ENCODE results near the gene SLC38A8.

The SLC38A8 gene

DNA sequence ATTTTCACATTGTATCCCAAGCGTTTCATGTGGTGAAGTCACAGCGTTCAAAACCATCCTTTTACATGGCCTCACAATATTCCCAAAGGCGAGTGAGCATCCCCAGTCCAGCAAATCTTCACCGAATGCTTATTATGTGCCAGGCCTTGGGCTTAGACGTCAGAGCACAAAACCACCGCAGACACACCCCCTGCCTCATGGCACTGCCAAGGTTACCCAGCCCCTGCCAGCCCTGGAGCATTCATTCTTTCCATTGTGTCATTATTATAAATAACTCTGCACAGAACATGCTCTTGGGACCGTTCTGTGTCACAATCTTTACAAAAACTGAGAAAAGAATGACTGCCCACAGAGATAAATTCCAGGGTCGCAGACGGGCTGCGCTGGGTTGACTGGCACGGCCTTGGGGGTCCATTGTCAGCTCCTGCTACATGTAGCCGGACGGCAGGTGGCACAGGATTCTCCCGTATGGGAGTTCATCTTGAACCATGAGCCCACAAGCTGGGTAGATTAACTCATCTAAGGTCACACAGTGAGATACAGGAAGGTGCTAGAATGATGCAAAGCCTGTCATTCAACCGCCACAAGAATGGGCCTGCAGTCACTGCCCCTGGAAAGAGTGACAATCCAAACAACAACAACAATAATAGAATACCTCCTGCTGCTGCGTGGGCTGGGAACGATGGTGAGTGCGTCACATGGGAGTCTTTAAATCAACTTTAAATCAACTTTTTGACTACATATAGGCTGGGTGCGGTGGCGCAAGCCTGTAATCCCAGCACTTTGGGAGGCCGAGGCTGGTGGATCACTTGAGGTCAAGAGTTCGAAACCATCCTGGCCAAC lies 79.1 kb downstream of the SLC38A8 start:
- no peak for DNase-seq (ENCODE audit: low read depth)
- TF ChIP-seq, protein P1, sequence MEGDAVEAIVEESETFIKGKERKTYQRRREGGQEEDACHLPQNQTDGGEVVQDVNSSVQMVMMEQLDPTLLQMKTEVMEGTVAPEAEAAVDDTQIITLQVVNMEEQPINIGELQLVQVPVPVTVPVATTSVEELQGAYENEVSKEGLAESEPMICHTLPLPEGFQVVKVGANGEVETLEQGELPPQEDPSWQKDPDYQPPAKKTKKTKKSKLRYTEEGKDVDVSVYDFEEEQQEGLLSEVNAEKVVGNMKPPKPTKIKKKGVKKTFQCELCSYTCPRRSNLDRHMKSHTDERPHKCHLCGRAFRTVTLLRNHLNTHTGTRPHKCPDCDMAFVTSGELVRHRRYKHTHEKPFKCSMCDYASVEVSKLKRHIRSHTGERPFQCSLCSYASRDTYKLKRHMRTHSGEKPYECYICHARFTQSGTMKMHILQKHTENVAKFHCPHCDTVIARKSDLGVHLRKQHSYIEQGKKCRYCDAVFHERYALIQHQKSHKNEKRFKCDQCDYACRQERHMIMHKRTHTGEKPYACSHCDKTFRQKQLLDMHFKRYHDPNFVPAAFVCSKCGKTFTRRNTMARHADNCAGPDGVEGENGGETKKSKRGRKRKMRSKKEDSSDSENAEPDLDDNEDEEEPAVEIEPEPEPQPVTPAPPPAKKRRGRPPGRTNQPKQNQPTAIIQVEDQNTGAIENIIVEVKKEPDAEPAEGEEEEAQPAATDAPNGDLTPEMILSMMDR (IDR thresholded peaks at IDR 0.05; ENCODE audit: control insufficient read depth, insufficient read depth, low read depth, low read length, missing control alignments), result no peak

DNA sequence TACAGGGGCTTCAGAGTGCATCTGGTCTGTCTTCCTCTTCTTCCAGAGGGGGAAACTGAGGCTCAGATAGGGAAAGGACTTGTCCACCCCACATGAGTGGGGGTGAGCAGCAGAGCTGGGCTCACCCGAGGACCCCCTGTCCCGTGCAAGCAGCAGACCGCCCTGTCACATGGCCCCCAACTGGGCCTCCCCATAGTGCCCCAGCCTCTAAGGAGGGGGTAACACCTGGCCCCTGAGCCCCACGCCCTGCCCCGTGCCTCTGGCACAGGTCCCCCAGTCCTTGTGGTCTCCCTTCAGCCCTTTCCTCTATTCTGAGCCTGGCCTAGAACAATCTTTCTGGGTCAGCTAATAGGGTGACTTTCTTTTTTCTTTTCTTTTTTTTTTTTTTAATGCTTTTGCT lies 81.0 kb downstream of the SLC38A8 start:
- DNase-seq (ENCODE audit: low read depth), result no peak
- TF ChIP-seq, protein P1 (IDR thresholded peaks at IDR 0.05; ENCODE audit: control insufficient read depth, insufficient read depth, low read depth, low read length, missing control alignments), result no peak
- no peak overlapping the region for H3K4me3 ChIP-seq (ENCODE audit: control insufficient read depth, low read depth, low read length)

More for the DNA sequence above, 79.1 kb downstream of the SLC38A8 start:
- no peak overlapping the region for H3K4me3 ChIP-seq (ENCODE audit: control insufficient read depth, low read depth, low read length)

DNA sequence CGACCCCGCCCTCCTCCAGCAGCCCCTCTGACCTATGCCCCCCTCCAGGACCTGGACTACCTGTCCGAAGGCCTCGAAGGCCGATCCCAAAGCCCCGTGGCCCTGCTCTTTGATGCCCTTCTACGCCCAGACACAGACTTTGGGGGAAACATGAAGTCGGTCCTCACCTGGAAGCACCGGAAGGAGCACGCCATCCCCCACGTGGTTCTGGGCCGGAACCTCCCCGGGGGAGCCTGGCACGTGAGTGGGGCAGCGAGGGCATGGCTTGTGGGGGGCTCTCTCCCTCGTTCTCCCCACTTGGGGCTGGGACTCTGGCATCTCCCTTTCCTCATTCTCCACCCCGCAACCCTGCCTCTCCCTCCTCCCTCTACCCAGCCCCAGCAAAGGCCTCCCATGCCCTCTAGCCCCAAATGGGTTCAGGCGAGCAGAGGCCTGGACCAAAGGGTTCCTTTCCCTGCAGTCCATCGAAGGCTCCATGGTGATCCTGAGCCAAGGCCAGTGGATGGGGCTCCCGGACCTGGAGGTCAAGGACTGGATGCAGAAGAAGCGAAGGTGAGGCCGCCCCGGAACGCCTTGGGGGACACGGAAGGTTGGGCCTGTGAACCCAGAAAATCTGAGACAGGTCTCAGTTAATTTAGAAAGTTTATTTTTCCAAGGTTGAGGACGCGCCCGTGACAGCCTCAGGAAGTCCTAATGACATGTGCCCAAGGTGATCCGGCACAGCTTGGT lies 81.9 kb downstream of the SLC38A8 start:
- no peak for DNase-seq (ENCODE audit: low read depth)
- H3K4me3 ChIP-seq (ENCODE audit: control insufficient read depth, low read depth, low read length), result no peak overlapping the region
- TF ChIP-seq, protein P1 (IDR thresholded peaks at IDR 0.05; ENCODE audit: control insufficient read depth, insufficient read depth, low read depth, low read length, missing control alignments), result no peak
